Measurements from ENCODE around the gene KCND1.
A peak's percentile ranks its signal among the peaks of the same experiment; 100 is the strongest.

Gene KCND1

GRCh38 chrX:48937054-48937907 is 34.4 kb downstream of the KCND1 start:
- FAIRE-seq, result no peak

DNA sequence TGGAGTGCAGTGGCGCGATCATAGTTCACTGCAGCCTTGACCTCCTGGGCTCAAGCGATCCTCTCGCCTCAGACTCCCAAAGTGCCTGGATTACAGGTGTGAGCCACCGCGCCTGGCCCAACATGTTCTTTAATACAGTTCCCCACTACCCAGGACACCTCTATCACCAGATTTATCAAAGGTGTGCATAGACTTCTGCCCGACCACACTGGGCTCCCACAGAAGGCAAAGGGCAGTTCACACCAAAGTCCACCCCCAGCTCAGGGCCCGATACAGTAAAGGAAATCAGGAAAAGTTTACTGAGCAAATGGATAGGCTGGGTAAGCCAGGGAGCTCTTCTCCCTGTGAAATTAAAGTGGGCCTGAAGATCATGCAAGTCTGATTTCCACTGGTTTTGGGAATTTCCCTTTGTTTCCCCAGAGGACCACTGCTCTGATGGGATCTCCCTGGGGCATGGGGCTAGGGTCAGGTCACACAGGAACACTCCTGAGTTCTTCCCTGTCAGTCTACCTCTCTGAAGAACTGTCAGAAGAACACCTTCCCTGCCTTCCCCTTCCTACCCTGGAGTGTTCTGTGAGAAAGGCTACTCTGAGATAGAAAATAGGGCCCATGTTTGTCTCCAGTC is 35.1 kb downstream of the KCND1 start:
- FAIRE-seq, result no peak

DNA sequence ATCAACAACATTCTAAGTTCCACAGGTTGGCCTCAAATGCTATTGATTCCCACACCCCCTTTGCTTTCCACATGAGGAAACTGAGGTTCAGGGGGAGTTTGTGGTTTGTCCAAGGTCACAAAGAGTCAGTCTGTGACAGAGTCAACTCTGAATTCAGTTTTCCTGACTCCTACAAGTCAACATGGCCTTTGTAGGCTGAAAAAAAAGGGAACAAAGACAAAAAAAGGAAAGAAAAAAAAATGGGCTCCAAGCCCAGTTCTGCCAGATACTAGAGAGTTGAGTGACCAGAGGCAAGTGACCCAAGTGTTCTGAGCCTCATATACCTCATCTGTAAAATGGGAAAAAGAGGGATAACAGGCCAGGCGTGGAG is 36.4 kb downstream of the KCND1 start:
- no peak for FAIRE-seq

DNA sequence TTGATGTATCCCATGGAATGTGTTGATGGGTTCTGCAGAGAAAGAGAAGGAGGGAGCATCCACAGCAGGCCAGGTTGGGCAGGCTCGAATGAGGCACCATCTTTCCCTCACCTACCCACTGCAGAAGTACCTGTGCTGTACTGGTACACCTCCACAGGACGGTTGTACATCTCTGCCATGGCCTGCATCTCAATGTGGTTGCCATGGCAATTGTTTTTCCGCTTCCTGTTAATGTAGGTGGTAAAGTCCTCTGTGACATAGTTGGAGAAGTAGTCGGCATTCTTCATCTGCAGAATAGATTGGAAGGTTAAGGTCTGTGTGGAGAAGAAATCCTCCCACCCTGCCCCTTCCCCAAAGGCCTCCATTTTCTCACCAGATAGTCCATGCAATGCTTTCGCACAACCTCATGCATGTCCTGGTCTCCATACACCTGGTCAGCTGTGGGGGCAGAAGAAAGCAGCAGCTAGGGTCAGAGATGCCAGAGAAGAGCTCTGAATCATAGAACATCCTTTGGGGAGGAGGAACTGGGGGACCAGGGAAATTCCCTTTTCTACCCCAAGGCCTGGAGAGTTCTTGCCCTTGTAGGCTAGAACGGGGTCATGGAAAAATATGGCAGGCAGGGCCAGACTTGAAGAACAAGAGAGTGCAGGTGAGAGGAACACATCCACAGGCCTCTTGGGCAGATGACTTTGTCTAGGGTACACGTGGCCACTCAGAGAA is 36.9 kb downstream of the KCND1 start:
- FAIRE-seq, result no peak

GRCh38 chrX:48933757-48934156 is 37.9 kb downstream of the KCND1 start:
- no peak for FAIRE-seq

DNA sequence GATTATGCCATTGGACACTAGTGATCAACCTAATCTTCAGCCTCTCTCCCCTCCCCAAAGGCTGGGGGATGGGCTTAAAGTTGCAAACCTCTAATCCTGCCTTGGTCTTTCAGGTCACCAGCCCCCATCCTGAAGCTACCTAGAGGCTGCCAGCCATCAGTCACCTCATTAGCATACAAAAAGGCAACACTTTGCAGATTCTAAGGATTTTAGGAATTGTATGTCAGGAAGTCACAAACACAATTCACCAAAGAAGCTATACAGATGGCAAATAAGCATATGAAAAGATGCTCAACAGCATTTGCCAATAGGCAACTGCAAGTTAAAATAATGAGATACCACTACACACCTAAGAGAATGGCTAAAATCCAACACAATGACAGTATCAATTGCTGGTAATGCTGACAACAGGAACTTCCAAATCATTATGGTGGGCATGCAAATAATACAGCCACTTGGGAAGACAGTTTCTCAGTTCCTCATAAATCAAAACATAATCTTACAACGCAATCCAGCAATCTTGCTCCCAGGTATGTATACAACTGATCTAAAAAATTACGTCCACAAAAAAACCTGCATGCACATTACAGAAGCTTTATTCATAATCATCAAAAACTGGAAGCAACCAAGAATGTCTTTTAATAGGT is 43.8 kb downstream of the KCND1 start:
- FAIRE-seq, result no peak

- FAIRE-seq, result no peak
Measured at GRCh38 chrX:48927123-48927522, 44.5 kb downstream of the KCND1 start.

DNA sequence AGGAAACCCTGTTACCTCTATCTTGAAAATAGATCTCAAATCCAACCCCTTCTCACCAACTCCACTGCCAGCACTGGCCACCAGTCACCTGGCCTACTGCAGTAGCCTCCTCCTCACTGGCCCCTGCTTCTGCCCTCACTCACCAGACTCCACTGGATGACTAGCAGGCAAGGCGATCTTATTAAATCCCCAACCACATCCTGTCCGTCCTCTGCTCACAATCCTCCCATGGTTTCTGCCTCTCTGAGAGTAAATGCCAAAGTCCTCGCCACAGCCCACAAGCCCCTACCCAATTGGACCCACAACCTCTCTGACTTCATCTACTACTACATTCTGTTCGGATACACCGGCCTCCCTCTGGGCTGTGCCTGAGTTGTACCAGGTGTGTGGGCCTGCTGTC is 47.4 kb downstream of the KCND1 start:
- no peak for FAIRE-seq

DNA sequence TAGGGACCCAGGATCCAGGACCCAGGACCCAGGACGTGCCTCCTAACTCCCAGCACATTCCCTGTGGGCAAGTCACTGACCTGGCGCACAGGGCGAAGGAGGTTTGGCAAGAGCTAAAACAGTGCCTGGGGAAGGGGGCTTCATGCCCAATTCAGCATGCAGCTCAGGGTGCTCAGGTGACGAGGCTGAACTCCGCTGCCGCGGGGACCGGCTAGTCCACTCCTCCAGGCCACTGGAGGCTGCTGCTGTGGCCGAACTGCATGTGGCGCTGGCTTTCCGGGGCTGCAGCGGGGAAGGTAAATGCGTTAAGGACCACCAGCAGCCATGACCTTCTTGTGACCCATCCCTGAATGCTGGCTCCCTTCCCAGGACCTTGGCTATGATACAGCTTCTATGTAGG is 47.9 kb downstream of the KCND1 start:
- FAIRE-seq, result no peak

DNA sequence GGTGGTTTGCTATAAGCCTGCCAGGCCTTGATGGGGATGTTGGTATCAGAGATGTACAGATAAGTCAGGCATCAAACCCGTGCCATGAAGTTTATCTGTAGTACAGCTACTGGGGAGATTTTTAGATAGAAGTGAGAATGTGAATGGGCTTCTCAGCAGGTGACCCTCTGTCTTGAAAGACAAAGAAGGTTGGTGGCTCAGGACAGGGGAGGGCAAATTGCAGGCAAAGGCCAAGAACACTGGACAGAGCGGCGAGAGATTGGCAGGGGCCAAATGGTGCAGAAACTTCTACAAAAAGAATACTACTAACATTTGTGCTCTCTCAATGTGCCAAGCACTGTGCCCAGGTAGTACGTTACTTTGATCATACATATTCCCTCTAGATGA is 50.9 kb downstream of the KCND1 start:
- FAIRE-seq, result no peak

DNA sequence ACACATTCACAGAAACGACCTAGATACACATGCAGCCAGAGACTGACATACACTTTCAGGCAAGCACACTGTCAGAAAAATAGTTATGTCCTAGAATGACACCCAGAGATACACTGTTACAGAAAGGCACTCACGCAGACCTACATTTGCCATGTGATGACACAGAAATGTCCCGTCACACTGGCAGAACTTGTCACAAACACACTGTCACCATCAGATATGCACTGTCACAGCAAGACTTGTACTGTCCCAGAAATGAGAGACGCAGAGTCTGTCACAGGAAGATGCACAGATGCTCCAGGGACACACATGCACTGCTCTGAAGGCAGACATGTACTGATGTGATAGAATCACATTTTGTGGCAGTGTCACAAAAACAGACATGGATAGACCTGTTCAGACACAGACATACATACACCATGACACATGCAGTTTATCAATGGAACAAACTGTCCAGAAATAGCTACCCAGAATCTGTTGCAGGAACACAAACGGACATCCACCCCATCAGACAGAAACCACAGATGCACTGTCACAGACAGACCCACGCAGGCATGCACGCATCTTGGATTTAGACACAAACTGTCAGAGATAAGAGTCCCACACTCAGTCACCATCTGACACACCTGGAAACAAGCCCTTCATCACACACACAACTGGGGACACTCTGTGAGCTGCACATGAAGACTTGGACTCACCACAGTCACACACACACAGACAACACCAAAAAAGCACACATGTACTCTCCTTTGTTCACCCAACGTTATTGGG is 51.5 kb downstream of the KCND1 start:
- FAIRE-seq, result no peak

- FAIRE-seq, result no peak
Measured at GRCh38 chrX:48919360-48919841, 52.2 kb downstream of the KCND1 start.

DNA sequence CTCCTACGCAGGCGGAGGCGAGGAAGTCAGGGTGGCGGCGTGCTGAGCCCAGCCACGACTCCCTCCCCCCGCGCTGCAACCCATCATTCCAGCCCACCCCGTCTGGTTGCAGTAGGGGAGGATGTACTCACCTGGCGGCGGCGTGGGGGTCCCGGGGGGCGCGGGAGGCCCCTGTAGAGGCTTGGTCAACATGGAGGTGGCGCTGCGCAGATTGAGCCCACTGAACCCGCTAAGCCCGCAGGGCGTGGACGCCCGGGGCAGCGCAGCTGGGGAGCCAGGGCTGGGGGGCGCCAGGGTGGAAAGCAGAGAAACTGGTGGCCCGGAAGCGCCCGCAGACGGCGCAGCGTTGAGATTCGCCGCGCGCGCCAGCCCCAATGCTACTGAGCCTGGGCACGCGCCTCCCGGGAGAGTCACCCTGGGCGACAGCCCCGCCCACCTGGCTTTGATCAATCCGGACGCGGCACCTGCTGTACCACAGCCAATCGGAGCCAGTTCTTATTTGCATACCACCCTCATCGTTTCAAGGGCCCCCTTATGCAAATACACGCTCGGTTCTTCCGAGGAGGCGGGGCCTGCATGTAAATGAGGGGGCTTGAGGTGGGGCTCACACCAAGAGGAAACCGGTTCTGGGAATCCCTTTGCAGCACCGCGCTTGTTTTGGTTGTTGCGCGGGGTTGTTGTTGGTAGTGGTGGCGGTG is 52.9 kb downstream of the KCND1 start, which contains the start of gene PIM2:
PIM2 (minus strand) TSS at position 382 of the 698 bp plus-strand sequence; CDS start at position 192, 190 bp downstream.
- peak; percentile 76 for FAIRE-seq

- no peak for FAIRE-seq
Measured at GRCh38 chrX:48918301-48918642, 53.4 kb downstream of the KCND1 start.

DNA sequence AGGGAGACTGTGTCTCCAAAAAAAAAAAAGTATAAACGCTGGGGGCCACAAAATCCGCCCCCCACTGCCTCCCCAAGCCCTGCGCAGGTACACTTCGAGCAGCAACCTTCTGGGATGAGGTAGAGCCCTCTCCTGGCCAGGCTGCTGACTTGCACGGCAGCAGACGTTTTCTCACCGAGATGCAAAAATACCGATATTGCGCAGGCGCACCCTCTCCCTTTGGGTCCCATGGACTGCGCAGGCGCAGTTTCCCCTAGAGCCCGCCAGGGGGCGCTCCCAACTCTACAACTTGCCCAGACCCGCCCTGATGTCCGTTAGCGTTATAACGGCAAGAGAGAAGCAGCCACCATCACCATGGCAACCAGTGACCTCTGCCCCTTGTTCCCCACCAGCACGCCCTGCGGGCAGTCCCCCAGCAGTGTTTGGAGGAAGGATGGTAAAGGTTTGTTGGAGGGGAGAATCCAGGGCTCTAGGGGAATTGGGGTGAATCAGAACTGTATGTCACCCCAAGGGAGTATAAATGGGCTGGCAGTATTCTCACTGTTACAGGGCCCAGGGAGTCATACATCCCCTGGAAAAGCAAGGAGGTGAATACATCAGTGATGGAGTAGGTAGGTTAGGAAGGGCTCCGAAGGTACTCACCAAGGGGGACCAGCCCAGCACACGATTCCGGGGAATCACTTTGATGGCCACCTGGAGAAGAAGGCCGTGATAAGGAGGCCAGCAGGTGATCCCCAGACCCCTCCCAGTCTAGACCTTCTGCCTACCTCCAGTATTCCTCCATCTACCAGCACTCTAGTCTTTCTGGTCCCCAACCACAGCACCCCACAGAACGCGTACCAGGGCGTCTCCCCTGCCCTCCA is 54.3 kb downstream of the KCND1 start:
- FAIRE-seq, result peak; percentile 100

DNA sequence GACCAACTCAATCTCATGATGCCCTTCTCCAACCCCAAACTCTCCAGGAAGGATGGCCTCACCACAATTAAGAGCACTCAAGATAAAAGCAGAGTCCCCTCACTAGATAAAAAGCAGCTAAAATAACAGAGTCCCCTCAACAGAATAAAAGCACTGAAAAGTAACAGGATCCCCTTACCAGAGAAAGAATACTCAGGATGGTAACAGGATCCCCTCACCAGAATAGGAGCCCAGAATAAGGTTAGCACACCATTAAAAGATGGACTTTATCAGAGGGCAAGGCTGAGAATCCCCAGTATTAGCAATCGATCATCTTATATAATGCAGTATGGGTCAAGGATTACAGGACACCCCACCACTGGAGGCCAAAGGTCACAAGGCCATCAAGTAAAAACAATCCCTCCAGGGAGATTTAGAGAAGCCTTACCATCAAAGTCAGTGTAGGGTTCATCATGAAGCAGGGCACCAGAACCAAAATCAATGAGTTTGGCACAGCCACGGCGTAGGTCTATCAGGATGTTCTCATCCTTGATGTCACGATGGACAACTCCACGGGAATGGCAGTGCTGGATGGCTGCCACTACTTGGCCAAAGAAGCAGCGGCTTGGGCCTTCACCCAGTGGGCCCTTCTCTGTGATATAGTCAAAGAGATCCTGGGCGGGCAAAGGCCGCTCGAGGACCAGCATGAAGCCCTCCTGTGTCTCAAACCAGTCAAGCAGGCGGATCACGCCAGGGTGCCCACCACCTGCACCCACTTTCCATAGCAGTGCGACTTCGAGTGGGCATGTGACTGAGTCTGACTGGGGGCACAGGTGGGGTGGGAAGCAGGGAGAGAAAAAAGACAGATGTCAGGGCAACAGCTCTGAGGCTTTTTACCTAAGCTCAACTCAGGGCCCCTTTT is 56.8 kb downstream of the KCND1 start:
- FAIRE-seq, result no peak

GRCh38 chrX:48913605-48914366 is 57.9 kb downstream of the KCND1 start:
- no peak for FAIRE-seq

- peak; percentile 88 for FAIRE-seq
Measured at GRCh38 chrX:48911412-48912182, 60.0 kb downstream of the KCND1 start, which contains the start of gene SLC35A2. Gene SLC35A2 (minus strand): TSS chrX:48911646. CDS start chrX:48911636, 10 bp downstream.
